22Rv1 (cell line): Measurements from ENCODE around the gene WNT8A.

Experiments used
- H3K27ac ChIP-seq: fragments of 450-650 bp; 2 replicates; pipeline ENCODE4 v1.5.1; 2017
- ZFX ChIP-seq: fragments of 450-650 bp; IDR thresholded peaks from 2 replicates; pipeline ENCODE4 v1.6.1; 2017; ENCODE audit warnings: antibody characterized with exemption, borderline replicate concordance
- TF ChIP-seq, protein P1 (sequence below): fragments of 450-650 bp; IDR thresholded peaks from 2 replicates; pipeline ENCODE4 v1.5.1; 2017; ENCODE audit warnings: mild to moderate bottlenecking

WNT8A gene

GRCh38 chr5:138138949-138139780 lies 55.3 kb downstream of the WNT8A start, which contains the start of gene NME5:
Gene NME5, minus strand, starts transcription at chr5:138139428. Its CDS starts 648 bp downstream, at chr5:138138780.
- H3K27ac ChIP-seq, result no peak within 1 kb of the TSS
- no peak for TF ChIP-seq ZFX
- TF ChIP-seq, protein P1, sequence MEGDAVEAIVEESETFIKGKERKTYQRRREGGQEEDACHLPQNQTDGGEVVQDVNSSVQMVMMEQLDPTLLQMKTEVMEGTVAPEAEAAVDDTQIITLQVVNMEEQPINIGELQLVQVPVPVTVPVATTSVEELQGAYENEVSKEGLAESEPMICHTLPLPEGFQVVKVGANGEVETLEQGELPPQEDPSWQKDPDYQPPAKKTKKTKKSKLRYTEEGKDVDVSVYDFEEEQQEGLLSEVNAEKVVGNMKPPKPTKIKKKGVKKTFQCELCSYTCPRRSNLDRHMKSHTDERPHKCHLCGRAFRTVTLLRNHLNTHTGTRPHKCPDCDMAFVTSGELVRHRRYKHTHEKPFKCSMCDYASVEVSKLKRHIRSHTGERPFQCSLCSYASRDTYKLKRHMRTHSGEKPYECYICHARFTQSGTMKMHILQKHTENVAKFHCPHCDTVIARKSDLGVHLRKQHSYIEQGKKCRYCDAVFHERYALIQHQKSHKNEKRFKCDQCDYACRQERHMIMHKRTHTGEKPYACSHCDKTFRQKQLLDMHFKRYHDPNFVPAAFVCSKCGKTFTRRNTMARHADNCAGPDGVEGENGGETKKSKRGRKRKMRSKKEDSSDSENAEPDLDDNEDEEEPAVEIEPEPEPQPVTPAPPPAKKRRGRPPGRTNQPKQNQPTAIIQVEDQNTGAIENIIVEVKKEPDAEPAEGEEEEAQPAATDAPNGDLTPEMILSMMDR, result no peak

GRCh38 chr5:138139781-138140090 lies 55.9 kb downstream of the WNT8A start:
- H3K27ac ChIP-seq, result no peak overlapping the region
- TF ChIP-seq, protein P1, result no peak

GRCh38 chr5:138140268-138140667 lies 56.4 kb downstream of the WNT8A start:
- no peak overlapping the region for H3K27ac ChIP-seq
- no peak for TF ChIP-seq ZFX
- TF ChIP-seq, protein P1, result no peak
